Urothelium cell line (cell line): ENCODE data around the gene WDSUB1.

Experiments used
- DNase-seq: peaks from one replicate; pipeline ENCODE4 v3.0.0; 2011; ENCODE audit warnings: low spot score, mixed read lengths
- FAIRE-seq: peaks from 2 replicates; lab custom pipeline; 2011; peaks lifted over from hg19 to GRCh38; lab: Jason Lieb, UNC

WDSUB1 gene

GRCh38 chr2:159226608-159227385, 59.7 kb downstream of the WDSUB1 start:
- DNase-seq (no peak), FAIRE-seq (no peak)

GRCh38 chr2:159226059-159226461, 60.4 kb downstream of the WDSUB1 start:
- no peak for FAIRE-seq
- peak; percentile 59 for DNase-seq

GRCh38 chr2:159225025-159226016, 61.2 kb downstream of the WDSUB1 start:
- no peak for FAIRE-seq
- DNase-seq = no peak

- DNase-seq (no peak), FAIRE-seq (no peak)
Observed at GRCh38 chr2:159224061-159224813, 62.3 kb downstream of the WDSUB1 start.

- no peak for DNase-seq
- no peak for FAIRE-seq
Observed at GRCh38 chr2:159219394-159219998, 67.0 kb downstream of the WDSUB1 start.

GRCh38 chr2:159218389-159218788, 68.1 kb downstream of the WDSUB1 start:
- FAIRE-seq (no peak), DNase-seq (no peak)

GRCh38 chr2:159217676-159218075, 68.8 kb downstream of the WDSUB1 start:
- DNase-seq = no peak
- no peak for FAIRE-seq

GRCh38 chr2:159215116-159215515, 71.4 kb downstream of the WDSUB1 start:
- DNase-seq (no peak), FAIRE-seq (no peak)

GRCh38 chr2:159214325-159214865, 72.1 kb downstream of the WDSUB1 start:
- no peak for DNase-seq
- FAIRE-seq = no peak

GRCh38 chr2:159213296-159213695, 73.2 kb downstream of the WDSUB1 start:
- DNase-seq = no peak
- no peak for FAIRE-seq

GRCh38 chr2:159211447-159212396, 74.8 kb downstream of the WDSUB1 start:
- FAIRE-seq = no peak
- no peak for DNase-seq

GRCh38 chr2:159209341-159210306, 76.9 kb downstream of the WDSUB1 start:
- DNase-seq (no peak), FAIRE-seq (no peak)

- DNase-seq (no peak), FAIRE-seq (no peak)
Observed at GRCh38 chr2:159208438-159208837, 78.1 kb downstream of the WDSUB1 start.

GRCh38 chr2:159206736-159207380, 79.6 kb downstream of the WDSUB1 start:
- no peak for DNase-seq
- FAIRE-seq = no peak

GRCh38 chr2:159204381-159205144, 81.9 kb downstream of the WDSUB1 start:
- FAIRE-seq = no peak
- DNase-seq = no peak

GRCh38 chr2:159202568-159203071, 83.9 kb downstream of the WDSUB1 start:
- FAIRE-seq (peak; percentile 82), DNase-seq (peak; percentile 83)
